Measurements from ENCODE around the gene MRPL37. TPM values are rescaled to one million over a fixed set of nuclear protein-coding genes. Genes with fewer than 3 reads are reported as not detected.

The MRPL37 gene
- total and polyA plus RNA-seq, 2 donors from 2014 or later, result 47.4 to 114 TPM

DNA sequence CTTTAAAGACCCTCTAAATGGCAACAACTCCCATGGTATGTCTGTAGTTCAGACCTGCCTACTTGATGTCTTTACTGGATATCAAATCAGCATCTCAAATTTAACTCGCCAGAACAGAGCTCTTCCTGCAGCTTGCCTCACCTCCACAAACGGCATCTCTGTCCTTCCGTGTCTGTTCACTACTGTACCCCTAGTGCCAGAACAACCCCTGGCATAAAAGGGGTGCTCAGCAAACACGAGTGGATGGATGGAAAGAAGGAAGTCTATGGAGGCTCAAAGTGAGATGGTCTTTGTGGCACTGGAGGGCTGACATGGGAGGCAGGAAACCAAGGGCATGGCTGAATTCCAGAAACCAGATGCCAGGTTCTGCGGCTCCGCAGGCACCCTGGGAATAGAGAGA is 22.7 kb downstream of the MRPL37 start:
- Histone ChIP-seq H3K9me3 (ENCODE audit: control insufficient read depth in 2 of 3, insufficient read depth in 1 of 3, low read length in 3 of 3) (no peaks in the 10 kb centered on the region), H3K4me3 (ENCODE audit: low read length in 3 of 3) (no peak overlapping the region), H3K27ac (ENCODE audit: low read depth in 2 of 2, low read length in 2 of 2) (no peak overlapping the region), H3K36me3 (ENCODE audit: control insufficient read depth in 2 of 3, insufficient read depth in 3 of 3, low read length in 3 of 3) (peaks cover 5 to 19% (median 6%) of the 10 kb centered on the region in 3 donors), H3K4me1 (ENCODE audit: control insufficient read depth in 2 of 3, insufficient read depth in 2 of 3, low read depth in 1 of 3, low read length in 3 of 3) (peaks cover 0 to 7% (median 5%) of the 10 kb centered on the region in 3 donors), H3K27me3 (ENCODE audit: control insufficient read depth, insufficient read depth, low read length) (no peaks in the 10 kb centered on the region), H3K9ac (ENCODE audit: low read length in 3 of 3) (no peak overlapping the region)
- DNase-seq, result no peak
- FAIRE-seq, result no peak
- TF ChIP-seq, protein P1, sequence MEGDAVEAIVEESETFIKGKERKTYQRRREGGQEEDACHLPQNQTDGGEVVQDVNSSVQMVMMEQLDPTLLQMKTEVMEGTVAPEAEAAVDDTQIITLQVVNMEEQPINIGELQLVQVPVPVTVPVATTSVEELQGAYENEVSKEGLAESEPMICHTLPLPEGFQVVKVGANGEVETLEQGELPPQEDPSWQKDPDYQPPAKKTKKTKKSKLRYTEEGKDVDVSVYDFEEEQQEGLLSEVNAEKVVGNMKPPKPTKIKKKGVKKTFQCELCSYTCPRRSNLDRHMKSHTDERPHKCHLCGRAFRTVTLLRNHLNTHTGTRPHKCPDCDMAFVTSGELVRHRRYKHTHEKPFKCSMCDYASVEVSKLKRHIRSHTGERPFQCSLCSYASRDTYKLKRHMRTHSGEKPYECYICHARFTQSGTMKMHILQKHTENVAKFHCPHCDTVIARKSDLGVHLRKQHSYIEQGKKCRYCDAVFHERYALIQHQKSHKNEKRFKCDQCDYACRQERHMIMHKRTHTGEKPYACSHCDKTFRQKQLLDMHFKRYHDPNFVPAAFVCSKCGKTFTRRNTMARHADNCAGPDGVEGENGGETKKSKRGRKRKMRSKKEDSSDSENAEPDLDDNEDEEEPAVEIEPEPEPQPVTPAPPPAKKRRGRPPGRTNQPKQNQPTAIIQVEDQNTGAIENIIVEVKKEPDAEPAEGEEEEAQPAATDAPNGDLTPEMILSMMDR (IDR thresholded peaks at IDR 0.05; ENCODE audit: borderline replicate concordance, extremely low read depth, insufficient read depth), result no peak
- intact Hi-C loops (cut with DNase I), result no loop called here

DNA sequence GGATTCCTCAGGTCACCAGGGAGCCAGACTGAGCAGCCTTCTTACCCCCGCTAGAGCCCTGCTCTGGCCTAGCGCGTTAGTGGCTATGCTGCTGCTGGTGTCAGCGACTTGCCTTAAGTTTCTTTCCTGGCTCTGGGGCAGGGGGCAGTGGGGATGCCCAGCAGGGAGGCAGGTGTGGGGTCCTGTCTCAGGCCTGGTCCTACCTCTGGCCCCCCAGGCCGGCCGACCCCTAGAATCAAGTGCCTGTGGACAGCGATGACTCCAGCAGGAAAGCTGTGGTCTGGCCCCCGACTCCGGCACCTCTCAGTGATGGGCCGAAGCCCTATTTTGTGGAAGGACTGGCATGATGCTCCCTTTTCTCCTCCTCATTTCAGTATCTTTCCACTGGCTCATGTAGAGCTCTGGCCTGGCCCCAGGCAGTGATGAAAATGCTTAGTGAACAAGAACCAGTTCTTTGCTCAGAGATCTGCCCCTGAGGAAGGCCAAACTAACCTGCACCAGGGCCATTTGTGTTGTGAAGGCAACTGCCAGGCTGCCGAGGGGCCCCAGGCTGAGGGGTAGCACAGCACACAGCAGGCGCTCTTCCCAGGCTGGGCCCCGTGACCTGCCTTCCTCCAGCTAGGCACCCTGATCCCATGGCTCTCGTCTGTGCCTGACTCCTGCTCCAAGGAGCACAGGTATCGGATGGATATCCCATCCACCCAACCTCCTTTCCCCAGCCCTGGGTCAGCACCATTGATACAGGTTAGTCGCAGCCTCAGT is 23.7 kb downstream of the MRPL37 start:
- no peak for DNase-seq
- Histone ChIP-seq H3K27me3 (ENCODE audit: control insufficient read depth, insufficient read depth, low read length) (no peaks in the 10 kb centered on the region), H3K4me1 (ENCODE audit: control insufficient read depth in 2 of 3, insufficient read depth in 2 of 3, low read depth in 1 of 3, low read length in 3 of 3) (peaks cover 0 to 8% (median 7%) of the 10 kb centered on the region in 3 donors), H3K36me3 (ENCODE audit: control insufficient read depth in 2 of 3, insufficient read depth in 3 of 3, low read length in 3 of 3) (peaks cover 1 to 12% (median 2%) of the 10 kb centered on the region in 3 donors), H3K4me3 (ENCODE audit: low read length in 3 of 3) (no peak overlapping the region), H3K27ac (ENCODE audit: low read depth in 2 of 2, low read length in 2 of 2) (no peak overlapping the region), H3K9ac (ENCODE audit: low read length in 3 of 3) (no peak overlapping the region), H3K9me3 (ENCODE audit: control insufficient read depth in 2 of 3, insufficient read depth in 1 of 3, low read length in 3 of 3) (no peaks in the 10 kb centered on the region)
- FAIRE-seq, result no peak
- TF ChIP-seq, protein P1 (IDR thresholded peaks at IDR 0.05; ENCODE audit: borderline replicate concordance, extremely low read depth, insufficient read depth), result no peak
- intact Hi-C loops (cut with DNase I), result no loop called here

DNA sequence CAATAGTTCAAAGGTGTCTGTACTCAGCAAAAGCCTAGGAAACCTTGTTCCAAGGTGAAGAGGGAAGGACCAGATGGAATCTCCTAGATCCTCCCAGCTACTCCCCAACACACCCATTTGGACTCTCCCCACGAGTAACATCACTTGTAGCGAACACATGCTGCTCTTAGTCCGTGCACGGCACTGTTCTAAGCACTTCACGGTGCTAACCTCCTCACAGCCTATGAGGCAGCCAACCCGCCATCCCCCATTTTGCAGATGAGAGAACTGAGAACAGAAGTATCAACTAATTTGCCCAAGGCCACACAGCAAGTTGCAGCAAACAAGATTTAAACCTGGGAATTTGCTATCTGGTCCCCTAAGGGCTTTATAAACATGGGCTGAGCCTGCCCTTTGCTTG is 24.3 kb downstream of the MRPL37 start:
- no peak overlapping the region for H3K27ac ChIP-seq (ENCODE audit: low read depth in 2 of 2, low read length in 2 of 2)
- TF ChIP-seq, protein P1 (IDR thresholded peaks at IDR 0.05; ENCODE audit: borderline replicate concordance, extremely low read depth, insufficient read depth), result no peak
- H3K9ac ChIP-seq (ENCODE audit: low read length in 3 of 3), result no peak overlapping the region
- DNase-seq (no peak), FAIRE-seq (no peak)
- H3K4me1 ChIP-seq (ENCODE audit: control insufficient read depth in 2 of 3, insufficient read depth in 2 of 3, low read depth in 1 of 3, low read length in 3 of 3), result peaks cover 0 to 7% (median 6%) of the 10 kb centered on the region in 3 donors
- H3K4me3 ChIP-seq (ENCODE audit: low read length in 3 of 3), result no peak overlapping the region
- intact Hi-C loops (cut with DNase I), result no loop called here
- H3K36me3 ChIP-seq (ENCODE audit: control insufficient read depth in 2 of 3, insufficient read depth in 3 of 3, low read length in 3 of 3), result peaks cover 0 to 6% (median 2%) of the 10 kb centered on the region in 3 donors
- no peaks in the 10 kb centered on the region for H3K9me3 ChIP-seq (ENCODE audit: control insufficient read depth in 2 of 3, insufficient read depth in 1 of 3, low read length in 3 of 3)
- no peaks in the 10 kb centered on the region for H3K27me3 ChIP-seq (ENCODE audit: control insufficient read depth, insufficient read depth, low read length)

Data from kidney (tissue), 14 donors.